ENCODE results near the gene GJB2.

GJB2 gene

DNA sequence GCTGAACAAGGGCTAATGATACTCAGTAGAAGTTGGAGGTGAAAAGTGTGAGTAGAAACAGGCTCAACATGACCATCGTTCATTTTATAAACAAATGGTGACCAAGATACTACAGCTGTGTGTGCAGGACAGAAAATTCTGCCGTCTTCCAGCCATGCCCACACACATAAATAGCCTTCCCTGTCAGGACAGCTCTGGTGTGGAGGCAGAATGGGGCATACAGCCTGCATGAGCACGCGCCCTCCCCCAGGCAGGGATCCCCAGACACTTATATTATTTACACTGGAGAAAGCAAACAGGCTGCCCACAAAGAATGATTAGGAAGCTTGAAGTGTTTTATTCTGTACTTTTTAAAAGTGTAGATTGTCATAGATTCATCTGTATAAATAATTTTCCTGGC lies 52.3 kb downstream of the GJB2 start:
- no peak for DNase-seq

DNA sequence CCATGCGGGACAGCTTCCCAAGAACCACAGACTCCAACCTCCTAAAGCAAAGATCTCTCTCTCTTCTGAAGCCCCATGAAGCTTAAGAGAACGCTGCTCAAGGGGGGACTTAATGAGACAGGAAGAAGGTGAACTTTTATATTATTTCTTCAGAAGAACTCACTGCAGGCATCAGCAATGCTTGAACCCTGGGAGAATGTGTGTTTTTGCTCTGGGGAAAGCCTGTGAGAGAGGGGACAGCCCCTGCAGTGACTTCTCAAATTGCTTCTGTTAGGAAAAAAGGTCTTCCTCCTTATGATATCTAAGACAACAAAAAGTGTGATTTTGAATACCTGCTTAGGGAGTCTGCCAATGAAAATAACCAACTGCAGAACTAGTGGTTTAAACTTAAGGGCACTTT lies 54.9 kb downstream of the GJB2 start:
- DNase-seq, result no peak
